DOHH2 (cell line): ENCODE results near the gene P3R3URF.

Experiments
- H3F3A ChIP-seq: fragments of 200-600 bp; sonication (generic), shearing (Covaris generic); 2 replicates; pipeline ENCODE4 v1.6.0; 2016; ENCODE audit warnings: antibody characterized with exemption, mild to moderate bottlenecking; ENCODE audit not compliant: control insufficient read depth, insufficient read depth
- H3K27ac ChIP-seq: fragments of 200-600 bp; sonication (generic); 2 replicates; pipeline ENCODE4 v1.5.1; 2014; ENCODE audit warnings: low read depth, mild to moderate bottlenecking, low read length, moderate library complexity
- H3K27me3 ChIP-seq: fragments of 200-600 bp; sonication (generic); 2 replicates; pipeline ENCODE4 v1.6.1; 2014; ENCODE audit warnings: mild to moderate bottlenecking, low read length, mixed read lengths; ENCODE audit not compliant: control insufficient read depth
- H3K36me3 ChIP-seq: fragments of 200-600 bp; sonication (generic); 2 replicates; pipeline ENCODE4 v1.6.1; 2014; ENCODE audit warnings: mild to moderate bottlenecking, low read length, moderate library complexity, mixed read lengths; ENCODE audit not compliant: control insufficient read depth
- H3K4me1 ChIP-seq: fragments of 200-600 bp; sonication (generic); 2 replicates; pipeline ENCODE4 v1.6.1; 2014; ENCODE audit warnings: mild to moderate bottlenecking, low read length, mixed read lengths; ENCODE audit not compliant: control insufficient read depth
- H3K4me2 ChIP-seq: fragments of 200-600 bp; sonication (generic); 2 replicates; pipeline ENCODE4 v1.6.0; 2014; ENCODE audit warnings: mild to moderate bottlenecking, low read length, moderate library complexity
- H3K4me3 ChIP-seq: fragments of 200-600 bp; sonication (generic); 2 replicates; pipeline ENCODE4 v1.5.1; 2014; ENCODE audit warnings: mild to moderate bottlenecking, low read length, mixed read lengths
- H3K79me2 ChIP-seq: fragments of 200-600 bp; sonication (generic); 2 replicates; pipeline ENCODE4 v1.6.1; 2014; ENCODE audit warnings: mild to moderate bottlenecking, low read length, mixed read lengths; ENCODE audit not compliant: control insufficient read depth
- H3K9me2 ChIP-seq: fragments of 200-600 bp; sonication (generic); replicated peaks from 2 replicates; pipeline ENCODE4 v1.6.1; 2014; ENCODE audit warnings: mild to moderate bottlenecking, low read length, mixed read lengths; ENCODE audit not compliant: control insufficient read depth
- H3K9me3 ChIP-seq: fragments of 200-600 bp; sonication (generic); 2 replicates; pipeline ENCODE4 v1.6.1; 2014; ENCODE audit warnings: antibody characterized with exemption, low read length, mixed read lengths; ENCODE audit not compliant: control insufficient read depth, insufficient read depth
- H4K20me1 ChIP-seq: fragments of 200-600 bp; sonication (generic); 2 replicates; pipeline ENCODE4 v1.6.0; 2014; ENCODE audit warnings: low read depth, mild to moderate bottlenecking, antibody characterized with exemption, low read length, moderate library complexity; ENCODE audit not compliant: control insufficient read depth, insufficient read depth
- CTCF ChIP-seq: fragments of 200-600 bp; sonication (generic); IDR thresholded peaks from one replicate; pipeline ENCODE4 v1.5.1; 2014; ENCODE audit warnings: antibody characterized with exemption, mild to moderate bottlenecking, low read depth, low read length; ENCODE audit not compliant: poor library complexity, severe bottlenecking
- EZH2phosphoT487 ChIP-seq: fragments of 200-600 bp; sonication (generic); IDR thresholded peaks from 2 replicates; pipeline ENCODE4 v1.6.1; 2017; ENCODE audit warnings: borderline replicate concordance, mild to moderate bottlenecking, antibody characterized with exemption, low read length, moderate library complexity, mixed read lengths

Gene P3R3URF

DNA sequence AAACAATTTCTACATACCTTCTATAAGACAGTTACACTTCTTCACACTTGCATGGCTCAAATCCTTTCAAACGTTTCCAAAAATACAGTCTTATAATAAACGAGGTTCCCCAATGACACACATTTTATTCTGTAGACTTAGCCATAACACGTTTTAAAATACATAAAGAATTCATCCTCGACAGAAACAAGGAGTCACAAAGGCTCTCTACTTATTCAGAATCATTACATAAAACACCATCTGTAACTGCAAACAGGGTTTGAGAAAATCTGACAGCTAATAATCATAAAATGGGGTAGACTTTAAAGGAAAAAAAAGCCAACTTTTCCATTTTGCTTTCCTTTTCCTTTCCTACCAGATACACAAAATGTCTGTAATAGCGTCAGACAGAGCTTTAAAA is 45.7 kb downstream of the P3R3URF start:
- Histone ChIP-seq H3K9me2 (no peaks in the 10 kb centered on the region), H3K36me3 (no peaks in the 10 kb centered on the region), H3K4me2 (peak overlapping the region; percentile 77), H4K20me1 (no peaks in the 10 kb centered on the region), H3K27ac (no peak overlapping the region), H3K4me1 (peaks cover 28% of the 10 kb centered on the region), H3F3A (no peaks in the 10 kb centered on the region; the same call in 1 of the 2 replicates), H3K4me3 (peak overlapping the region; percentile 75), H3K79me2 (peaks cover 4% of the 10 kb centered on the region), H3K9me3 (no peaks in the 10 kb centered on the region), H3K27me3 (peaks cover 5% of the 10 kb centered on the region)
- TF ChIP-seq CTCF (no peak), EZH2phosphoT487 (no peak)

DNA sequence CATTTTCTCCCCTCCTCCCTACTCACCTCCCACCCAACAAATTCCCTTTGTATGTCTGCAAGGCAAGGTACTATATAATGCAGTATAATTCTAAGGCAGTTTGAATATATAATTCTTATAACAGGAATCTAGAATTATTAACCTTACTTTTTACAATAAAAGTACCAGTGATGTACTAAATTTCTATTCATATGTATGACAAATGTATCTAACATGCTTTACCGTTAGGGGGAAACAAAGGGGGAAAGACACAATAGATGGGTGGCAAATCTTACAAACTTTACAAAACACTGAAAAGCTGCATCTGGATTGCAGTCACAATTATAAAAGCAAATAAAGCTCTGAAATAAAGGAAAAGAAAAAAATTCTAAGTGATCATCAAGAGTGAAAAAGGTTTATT is 46.2 kb downstream of the P3R3URF start:
- Histone ChIP-seq H3K79me2 (peaks cover 4% of the 10 kb centered on the region), H3K27ac (no peak overlapping the region), H3K9me3 (no peaks in the 10 kb centered on the region), H4K20me1 (no peaks in the 10 kb centered on the region), H3K9me2 (no peaks in the 10 kb centered on the region), H3K4me2 (peak overlapping the region; percentile 77), H3K4me1 (peaks cover 28% of the 10 kb centered on the region), H3F3A (no peaks in the 10 kb centered on the region; the same call in 1 of the 2 replicates), H3K27me3 (peaks cover 5% of the 10 kb centered on the region), H3K4me3 (peak overlapping the region; percentile 75), H3K36me3 (no peaks in the 10 kb centered on the region)
- TF ChIP-seq EZH2phosphoT487, result no peak
- TF ChIP-seq CTCF, result peak; percentile 29

- Histone ChIP-seq H3K36me3 (no peaks in the 10 kb centered on the region), H3K4me2 (no peak overlapping the region), H3K79me2 (peaks cover 4% of the 10 kb centered on the region), H3K4me3 (no peak overlapping the region), H3K9me2 (no peaks in the 10 kb centered on the region), H3K4me1 (peaks cover 18% of the 10 kb centered on the region), H3K27ac (no peak overlapping the region), H3K27me3 (peaks cover 5% of the 10 kb centered on the region), H3F3A (no peaks in the 10 kb centered on the region), H4K20me1 (no peaks in the 10 kb centered on the region), H3K9me3 (no peaks in the 10 kb centered on the region)
- TF ChIP-seq CTCF (no peak), EZH2phosphoT487 (no peak)
Measured at GRCh38 chr1:46128344-46128743, 47.9 kb downstream of the P3R3URF start.
